ENCODE data around the gene ATIC. TPM values are rescaled to one million over a fixed set of nuclear protein-coding genes. Genes with fewer than 3 reads are reported as not detected.

ATIC gene
- total and polyA plus RNA-seq, 9 donors, result 20.8 to 126 (median 63.7) TPM

DNA sequence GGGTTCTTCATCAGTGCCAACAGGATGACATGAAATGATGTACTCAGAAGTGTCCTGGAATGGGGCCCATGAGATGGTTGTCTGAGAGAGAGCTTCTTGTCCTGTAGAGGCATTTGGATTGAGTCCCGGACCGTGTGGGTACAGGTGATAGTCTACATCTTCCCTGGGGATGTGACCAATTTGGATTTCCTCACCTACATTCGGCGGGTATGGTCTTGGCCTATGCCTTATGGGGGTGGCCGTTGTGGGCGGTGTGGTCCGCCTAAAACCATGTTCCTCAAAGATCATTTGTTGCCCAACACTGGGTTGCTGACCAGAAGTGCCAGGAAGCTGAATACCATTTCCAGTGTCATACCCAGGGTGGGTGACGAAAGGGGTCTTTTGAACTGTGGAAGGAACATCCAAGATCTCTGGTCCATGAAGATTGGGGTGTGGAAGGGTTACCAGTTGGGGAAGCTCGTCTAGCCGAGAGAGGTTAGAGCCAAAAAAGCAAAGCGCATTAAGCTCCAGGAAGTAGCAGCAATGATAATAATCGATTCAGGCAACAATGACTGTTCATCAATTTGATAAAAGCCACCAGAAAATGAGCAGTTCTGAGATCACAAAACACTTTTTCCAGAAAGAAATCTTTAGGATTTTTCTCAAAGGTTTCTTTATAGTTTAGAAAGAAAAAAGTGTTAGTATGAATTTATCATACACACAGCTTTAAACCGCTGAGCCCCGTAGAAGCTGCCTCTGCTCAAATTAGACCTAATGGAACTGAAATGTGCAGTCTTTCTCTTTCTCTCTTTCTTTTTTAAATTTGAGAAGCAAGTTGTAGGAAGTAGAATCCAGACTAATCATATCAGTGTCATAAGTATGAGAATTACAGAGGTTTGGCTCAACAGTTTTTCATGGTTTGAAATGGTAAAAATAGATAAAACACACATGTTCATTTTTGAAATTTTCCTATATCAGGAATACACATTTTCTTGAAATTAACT is 60.3 kb downstream of the ATIC start:
- Histone ChIP-seq H3K4me1 (ENCODE audit: insufficient read depth) (no peaks in the 10 kb centered on the region), H3K36me3 (peaks cover 4% of the 10 kb centered on the region), H3K27ac (no peak overlapping the region), H3K4me3 (no peak overlapping the region), H3K27me3 (no peaks in the 10 kb centered on the region), H3K9me3 (no peaks in the 10 kb centered on the region)
- intact Hi-C loops (cut with DNase I), result no loop called here
- TF ChIP-seq POLR2A (IDR thresholded peaks at IDR 0.05), result no peak
- TF ChIP-seq, protein P1, sequence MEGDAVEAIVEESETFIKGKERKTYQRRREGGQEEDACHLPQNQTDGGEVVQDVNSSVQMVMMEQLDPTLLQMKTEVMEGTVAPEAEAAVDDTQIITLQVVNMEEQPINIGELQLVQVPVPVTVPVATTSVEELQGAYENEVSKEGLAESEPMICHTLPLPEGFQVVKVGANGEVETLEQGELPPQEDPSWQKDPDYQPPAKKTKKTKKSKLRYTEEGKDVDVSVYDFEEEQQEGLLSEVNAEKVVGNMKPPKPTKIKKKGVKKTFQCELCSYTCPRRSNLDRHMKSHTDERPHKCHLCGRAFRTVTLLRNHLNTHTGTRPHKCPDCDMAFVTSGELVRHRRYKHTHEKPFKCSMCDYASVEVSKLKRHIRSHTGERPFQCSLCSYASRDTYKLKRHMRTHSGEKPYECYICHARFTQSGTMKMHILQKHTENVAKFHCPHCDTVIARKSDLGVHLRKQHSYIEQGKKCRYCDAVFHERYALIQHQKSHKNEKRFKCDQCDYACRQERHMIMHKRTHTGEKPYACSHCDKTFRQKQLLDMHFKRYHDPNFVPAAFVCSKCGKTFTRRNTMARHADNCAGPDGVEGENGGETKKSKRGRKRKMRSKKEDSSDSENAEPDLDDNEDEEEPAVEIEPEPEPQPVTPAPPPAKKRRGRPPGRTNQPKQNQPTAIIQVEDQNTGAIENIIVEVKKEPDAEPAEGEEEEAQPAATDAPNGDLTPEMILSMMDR (IDR thresholded peaks at IDR 0.05), result no peak
- no peak for TF ChIP-seq EP300 (IDR thresholded peaks at IDR 0.05)
- no peak for DNase-seq
- WGBS, 3 donors, result 87 to 90% (median 89%) methylated on average over 14 of the region's 14 CpGs

DNA sequence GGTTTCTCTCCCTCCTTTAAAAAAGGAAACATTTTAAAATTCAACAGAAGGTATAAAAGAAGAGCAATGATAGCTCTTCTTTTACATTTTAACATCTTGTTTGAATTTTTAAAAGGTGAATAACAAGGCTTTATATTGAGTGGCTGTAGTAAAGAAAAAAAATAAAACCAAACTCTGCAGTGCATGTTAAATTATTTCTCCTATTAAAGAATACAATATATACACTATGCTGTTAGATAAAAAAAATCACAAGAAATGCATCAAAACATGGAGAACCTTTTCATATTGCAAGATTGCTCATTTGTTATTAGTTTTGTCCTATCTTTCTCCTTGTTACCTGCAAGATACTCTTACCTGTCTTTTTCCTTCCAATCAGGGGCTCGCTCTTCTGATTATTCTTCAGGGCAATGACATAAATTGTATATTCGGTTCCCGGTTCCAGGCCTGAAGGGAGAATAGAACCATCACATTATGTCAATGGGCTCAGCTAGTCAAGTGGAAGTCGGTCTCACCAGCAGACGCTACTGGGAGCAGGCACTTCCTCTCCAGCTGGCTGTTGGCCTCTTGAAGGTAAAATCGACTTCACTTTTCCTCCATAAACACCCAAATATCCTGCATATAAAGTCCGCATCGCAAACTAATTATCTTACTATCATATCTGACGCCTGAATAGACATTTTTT is 61.2 kb downstream of the ATIC start:
- WGBS, 3 donors, result 88 to 93% (median 90%) methylated on average over 9 of the region's 9 CpGs
- DNase-seq, result no peak
- TF ChIP-seq, protein P1 (IDR thresholded peaks at IDR 0.05), result no peak
- TF ChIP-seq POLR2A (IDR thresholded peaks at IDR 0.05), result no peak
- intact Hi-C loops (cut with DNase I), result no loop called here
- H3K27me3 ChIP-seq, result no peaks in the 10 kb centered on the region
- no peak overlapping the region for H3K4me3 ChIP-seq
- H3K4me1 ChIP-seq (ENCODE audit: insufficient read depth), result no peaks in the 10 kb centered on the region
- no peak overlapping the region for H3K27ac ChIP-seq
- peaks cover 4% of the 10 kb centered on the region for H3K36me3 ChIP-seq
- H3K9me3 ChIP-seq, result no peaks in the 10 kb centered on the region

DNA sequence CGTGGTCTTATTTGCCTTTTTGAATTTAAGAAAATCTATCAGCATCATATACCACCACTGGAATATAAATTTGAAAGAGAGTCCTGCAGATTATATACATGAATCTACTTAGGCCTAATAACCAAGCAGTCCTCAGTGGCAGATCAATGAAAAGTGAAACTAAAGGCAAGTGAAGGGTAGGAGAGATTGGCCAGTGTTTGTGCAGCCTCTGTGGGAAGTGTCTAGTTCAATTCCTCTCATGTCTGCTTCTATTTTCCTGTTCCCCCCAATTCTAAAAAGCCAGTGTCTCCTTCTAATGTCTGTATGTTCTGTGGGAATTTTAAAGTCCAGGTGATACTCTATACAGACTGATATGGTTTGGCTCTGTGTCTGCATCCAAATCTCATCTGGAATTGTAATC is 62.1 kb downstream of the ATIC start:
- no peak for DNase-seq
- Histone ChIP-seq H3K27ac (no peak overlapping the region), H3K27me3 (no peaks in the 10 kb centered on the region), H3K9me3 (no peaks in the 10 kb centered on the region), H3K4me1 (ENCODE audit: insufficient read depth) (no peaks in the 10 kb centered on the region), H3K4me3 (no peak overlapping the region), H3K36me3 (peaks cover 4% of the 10 kb centered on the region)
- TF ChIP-seq POLR2A (IDR thresholded peaks at IDR 0.05) (no peak), EP300 (IDR thresholded peaks at IDR 0.05) (no peak)
- TF ChIP-seq, protein P1 (IDR thresholded peaks at IDR 0.05), result no peak
- WGBS, 3 donors, result 81 to 92% (median 90%) methylated on average over 1 of the region's 1 CpG
- intact Hi-C loops (cut with DNase I), result no loop called here

DNA sequence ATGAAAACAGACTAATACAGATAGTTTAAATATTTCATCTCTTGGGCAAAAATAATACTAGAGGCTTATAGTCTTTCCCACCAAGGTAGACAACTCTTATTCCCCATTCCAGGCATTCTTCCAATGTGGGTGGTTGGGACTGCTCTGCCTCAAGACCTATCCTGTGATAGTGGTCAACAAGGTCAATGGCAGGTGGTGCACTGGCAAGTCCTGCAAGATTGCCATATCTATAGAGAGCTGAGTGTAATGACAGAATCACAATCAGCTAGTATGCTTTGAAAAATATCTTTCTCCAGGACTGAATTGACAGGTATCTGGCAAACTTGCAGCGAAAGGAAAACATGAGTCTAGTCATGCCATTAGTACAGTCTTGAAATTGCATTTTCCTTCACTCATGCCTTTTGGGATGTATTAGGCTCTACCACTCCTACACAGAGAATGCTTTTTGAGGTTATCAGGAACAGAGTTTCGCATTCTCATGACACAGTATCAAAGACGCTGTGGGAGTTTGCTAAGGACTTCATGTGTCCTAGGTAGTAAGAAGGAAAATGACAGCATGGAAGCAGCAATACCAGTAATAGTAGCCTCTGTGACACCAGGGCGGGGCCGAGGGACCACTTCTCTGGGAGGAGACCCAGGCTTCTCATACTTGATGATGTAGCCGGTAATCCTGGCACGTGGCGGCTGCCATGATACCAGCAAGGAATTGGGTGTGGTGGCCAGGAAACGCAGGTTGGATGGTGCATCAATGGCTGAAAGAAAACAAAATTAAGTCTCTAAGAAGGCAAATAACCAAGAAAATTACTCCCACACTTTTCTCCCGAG is 63.0 kb downstream of the ATIC start:
- intact Hi-C loops (cut with DNase I), result no loop called here
- Histone ChIP-seq H3K4me3 (no peak overlapping the region), H3K4me1 (ENCODE audit: insufficient read depth) (no peaks in the 10 kb centered on the region), H3K36me3 (peaks cover 4% of the 10 kb centered on the region), H3K27ac (no peak overlapping the region), H3K9me3 (no peaks in the 10 kb centered on the region), H3K27me3 (no peaks in the 10 kb centered on the region)
- TF ChIP-seq, protein P1 (IDR thresholded peaks at IDR 0.05), result no peak
- no peak for TF ChIP-seq EP300 (IDR thresholded peaks at IDR 0.05)
- no peak for TF ChIP-seq POLR2A (IDR thresholded peaks at IDR 0.05)
- no peak for DNase-seq
- 92 to 94% (median 93%) methylated on average over 10 of the region's 10 CpGs for WGBS, 3 donors

Measured in ovary (tissue), 9 donors.